ENCODE data around the gene RDX. TPM values are rescaled to one million over a fixed set of nuclear protein-coding genes. Genes with fewer than 3 reads are reported as not detected.

RDX gene
- total RNA-seq, 4 donors from 2014 or later: 26.5 to 42.3 (median 32.6) TPM

GRCh38 chr11:110165039-110165925 is 131.1 kb downstream of the RDX start:
- 91 to 92% methylated on average over 27 to 28 of the region's 28 CpGs for WGBS, 2 donors
- DNase-seq (ENCODE audit: low spot score in 2 of 2): no peak
- intact Hi-C loops (cut with DNase I; ENCODE audit: low total_unique reads): no loop called here
- H3K4me3 ChIP-seq (ENCODE audit: low read depth, poor library complexity, severe bottlenecking): no peak overlapping the region
- TF ChIP-seq POLR2A (IDR thresholded peaks at IDR 0.05): no peak
- no peak for TF ChIP-seq CTCF (IDR thresholded peaks at IDR 0.05)

- DNase-seq (ENCODE audit: low spot score in 2 of 2): no peak
- TF ChIP-seq POLR2A (IDR thresholded peaks at IDR 0.05) (no peak), CTCF (IDR thresholded peaks at IDR 0.05) (no peak)
- intact Hi-C loops (cut with DNase I; ENCODE audit: low total_unique reads): no loop called here
- H3K4me3 ChIP-seq (ENCODE audit: low read depth, poor library complexity, severe bottlenecking): no peak overlapping the region
Measured at GRCh38 chr11:110162216-110162615, 134.2 kb downstream of the RDX start.

GRCh38 chr11:110161061-110161460 is 135.4 kb downstream of the RDX start:
- 93 to 95% methylated on average over 9 of the region's 9 CpGs for WGBS, 2 donors
- DNase-seq (ENCODE audit: low spot score in 2 of 2): no peak
- intact Hi-C loops (cut with DNase I; ENCODE audit: low total_unique reads): no loop called here
- TF ChIP-seq CTCF (IDR thresholded peaks at IDR 0.05) (no peak), POLR2A (IDR thresholded peaks at IDR 0.05) (no peak)
- H3K4me3 ChIP-seq (ENCODE audit: low read depth, poor library complexity, severe bottlenecking): no peak overlapping the region

- intact Hi-C loops (cut with DNase I; ENCODE audit: low total_unique reads): no loop called here
- DNase-seq (ENCODE audit: low spot score in 2 of 2): no peak
- H3K4me3 ChIP-seq (ENCODE audit: low read depth, poor library complexity, severe bottlenecking): no peak overlapping the region
- no peak for TF ChIP-seq CTCF (IDR thresholded peaks at IDR 0.05)
- no peak for TF ChIP-seq POLR2A (IDR thresholded peaks at IDR 0.05)
- WGBS, 2 donors: 62 to 65% methylated on average over 2 of the region's 2 CpGs
Measured at GRCh38 chr11:110160437-110160836, 136.0 kb downstream of the RDX start.

GRCh38 chr11:110160016-110160415 is 136.4 kb downstream of the RDX start:
- H3K4me3 ChIP-seq (ENCODE audit: low read depth, poor library complexity, severe bottlenecking): no peak overlapping the region
- WGBS, 2 donors: 92 to 95% methylated on average over 3 of the region's 3 CpGs
- intact Hi-C loops (cut with DNase I; ENCODE audit: low total_unique reads): no loop called here
- TF ChIP-seq CTCF (IDR thresholded peaks at IDR 0.05) (no peak), POLR2A (IDR thresholded peaks at IDR 0.05) (no peak)
- no peak for DNase-seq (ENCODE audit: low spot score in 2 of 2)

Data from lower leg skin (tissue), 4 donors.